HepG2 (cell line): ENCODE data around the gene MAML1. TPM values are rescaled to one million over a fixed set of nuclear protein-coding genes. Genes with fewer than 3 reads are reported as not detected.

Source experiments
- CHD4 ChIP-seq: fragments of 200-600 bp; sonication (generic); IDR thresholded peaks from 2 replicates; pipeline ENCODE4 v1.7.0; 2017; ENCODE audit warnings: mild to moderate bottlenecking, low read length, borderline replicate concordance
- FOXA3 ChIP-seq: IDR thresholded peaks from 2 replicates; pipeline ENCODE4 v1.6.1; 2016; ENCODE audit warnings: missing genetic modification reagents, missing compliant biosample characterization
- NONO ChIP-seq, 2 experiments: fragments of 450-650 bp in 1 of 2; sonication (generic) in 1 of 2; formaldehyde crosslinking in 1 of 2; IDR thresholded peaks in 1 of 2; conservative IDR thresholded peaks in 1 of 2; 2 replicates each; pipeline versions ENCODE4 v1.6.1 to v1.8.0; 2017 to 2022; ENCODE audit warnings: mild to moderate bottlenecking in 1 of 2, missing genetic modification reagents in 1 of 2, moderate library complexity in 1 of 2
- RXRB ChIP-seq: IDR thresholded peaks from 2 replicates; pipeline ENCODE4 v1.6.1; 2016; ENCODE audit warnings: borderline replicate concordance, missing genetic modification reagents, missing compliant biosample characterization
- SP2 ChIP-seq: sonication (generic); formaldehyde crosslinking; IDR thresholded peaks from 2 replicates; pipeline ENCODE4 v1.5.1; 2020; ENCODE audit warnings: mild to moderate bottlenecking, missing genetic modification reagents
- STAG1 ChIP-seq: sonication (generic); formaldehyde crosslinking; IDR thresholded peaks from 2 replicates; pipeline ENCODE4 v1.4.0; 2020; ENCODE audit warnings: missing genetic modification reagents
- U2AF1 ChIP-seq: fragments of 200-400 bp; formaldehyde crosslinking; optimal IDR thresholded peaks from 2 replicates; pipeline ENCODE3; 2017; ENCODE audit warnings: mild to moderate bottlenecking, low read depth, low read length
- ZBTB20 ChIP-seq: sonication (generic); formaldehyde crosslinking; IDR thresholded peaks from 2 replicates; pipeline ENCODE4 v1.8.1; 2023; ENCODE audit warnings: missing genetic modification reagents, low read depth, mild to moderate bottlenecking, borderline replicate concordance
- ZBTB40 ChIP-seq, 2 experiments: fragments of 450-650 bp in 1 of 2; sonication (generic) in 1 of 2; formaldehyde crosslinking in 1 of 2; IDR thresholded peaks; 2 replicates each; pipeline versions ENCODE4 v1.6.1 to v1.8.0; 2016 to 2022; ENCODE audit warnings: antibody characterized with exemption in 1 of 2, mild to moderate bottlenecking in 1 of 2, missing genetic modification reagents in 1 of 2
- ZBTB8A ChIP-seq: sonication (generic); formaldehyde crosslinking; IDR thresholded peaks from 2 replicates; pipeline ENCODE4 v1.4.0; 2020; ENCODE audit warnings: mild to moderate bottlenecking, low read depth, missing genetic modification reagents, borderline replicate concordance
- ZNF446 ChIP-seq: sonication (generic); formaldehyde crosslinking; IDR thresholded peaks from 2 replicates; pipeline ENCODE4 v1.5.0; 2020; ENCODE audit warnings: mild to moderate bottlenecking, missing genetic modification reagents
- ZNF569 ChIP-seq: sonication (generic); formaldehyde crosslinking; IDR thresholded peaks from 2 replicates; pipeline ENCODE4 v1.5.0; 2020; ENCODE audit warnings: mild to moderate bottlenecking, missing genetic modification reagents, moderate library complexity, borderline replicate concordance
- ZNF75D ChIP-seq: sonication (generic); formaldehyde crosslinking; IDR thresholded peaks from 2 replicates; pipeline ENCODE4 v1.8.1; 2023; ENCODE audit warnings: missing genetic modification reagents, mild to moderate bottlenecking, borderline replicate concordance
- polyA plus RNA-seq, 8 experiments: library from polyadenylated mRNA; depleted of rRNA in 3 of 8; stranded (reverse) in 7 of 8; unstranded in 1 of 8; fragments of >200 nt; fragmentation: Illumina TruSeq in 4 of 8; extraction: Trizol in 4 of 8; gene quantifications; 2 replicates each; pipeline versions ENCODE4 v1.2.1 to v1.2.3, GENCODE V29; 2011 to 2016; ENCODE audit warnings: low read depth in 4 of 8, missing spikeins in 1 of 8, mixed read lengths in 1 of 8; ENCODE audit not compliant: insufficient read depth in 1 of 8
- total RNA-seq, 5 experiments: library from RNA; depleted of rRNA; stranded (reverse); fragments of >200 nt; fragmentation: Illumina TruSeq; extraction: Trizol; gene quantifications; 2 replicates each; pipeline ENCODE4 v1.2.3, GENCODE V29; 2016; ENCODE audit warnings: low read depth in 1 of 5
- TF ChIP-seq, protein P1 (sequence below): sonication (generic); formaldehyde crosslinking; IDR thresholded peaks from 2 replicates; pipeline ENCODE4 v1.9.0; 2022; ENCODE audit warnings: missing genetic modification reagents, mild to moderate bottlenecking, borderline replicate concordance
- TF ChIP-seq, protein P2 (sequence below): sonication (generic); formaldehyde crosslinking; IDR thresholded peaks from 2 replicates; pipeline ENCODE4 v1.4.0; 2020; ENCODE audit warnings: missing genetic modification reagents, borderline replicate concordance
- TF ChIP-seq, protein P3 (sequence below): sonication (generic); formaldehyde crosslinking; IDR thresholded peaks from 2 replicates; pipeline ENCODE4 v1.5.0; 2020; ENCODE audit warnings: missing genetic modification reagents

MAML1 gene
- total and polyA plus RNA-seq, 2 of the 13 experiments (the other 11 are each of a cell fraction or from before 2014, with no cell fraction given): 10.0 to 10.8 TPM

DNA sequence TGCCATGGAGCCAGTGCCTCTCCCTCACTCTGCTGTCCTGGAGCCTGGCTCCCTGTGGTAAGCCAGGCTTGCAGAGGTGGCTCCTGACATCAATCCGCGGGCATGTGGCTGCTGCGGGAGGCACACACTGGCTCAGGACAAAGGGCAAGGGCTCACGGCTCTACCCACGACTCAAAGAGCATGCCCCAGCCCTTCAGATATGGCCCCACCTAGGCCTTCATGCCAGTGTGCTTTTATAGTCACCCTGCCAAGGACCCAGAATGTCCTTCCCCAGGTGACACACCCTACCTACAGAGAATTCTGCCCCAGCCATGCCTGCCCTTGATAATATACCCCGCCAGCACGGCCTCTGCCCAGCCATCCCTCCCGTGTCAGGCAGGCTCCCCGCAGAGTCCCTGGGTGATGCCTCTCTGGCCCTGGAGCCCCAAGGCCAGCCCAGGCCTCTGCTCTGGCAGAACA is 72.5 kb downstream of the MAML1 start (continued):
- TF ChIP-seq ZBTB40 (IDR thresholded peaks at IDR 0.05) (no peak), ZBTB40 (CRISPR knock-in tag; IDR thresholded peaks at IDR 0.05) (no peak), ZBTB20 (peak; percentile 17; the same call in 1 of the 2 replicates), ZBTB8A (CRISPR knock-in tag) (no peak), FOXA3 (CRISPR knock-in tag) (no peak), CHD4 (no peak), ZNF446 (CRISPR knock-in tag) (no peak), STAG1 (no peak), SP2 (CRISPR knock-in tag) (no peak), ZNF75D (CRISPR knock-in tag) (no peak), ZNF569 (CRISPR knock-in tag) (no peak), NONO (IDR thresholded peaks at IDR 0.05) (no peak), NONO (CRISPR knock-in tag; conservative IDR thresholded peaks at IDR 0.05) (0 out of 2 replicates have a peak, but pooled peaks have one; percentile 2), U2AF1 (no peak), RXRB (CRISPR knock-in tag) (no peak)
- TF ChIP-seq, protein P1, sequence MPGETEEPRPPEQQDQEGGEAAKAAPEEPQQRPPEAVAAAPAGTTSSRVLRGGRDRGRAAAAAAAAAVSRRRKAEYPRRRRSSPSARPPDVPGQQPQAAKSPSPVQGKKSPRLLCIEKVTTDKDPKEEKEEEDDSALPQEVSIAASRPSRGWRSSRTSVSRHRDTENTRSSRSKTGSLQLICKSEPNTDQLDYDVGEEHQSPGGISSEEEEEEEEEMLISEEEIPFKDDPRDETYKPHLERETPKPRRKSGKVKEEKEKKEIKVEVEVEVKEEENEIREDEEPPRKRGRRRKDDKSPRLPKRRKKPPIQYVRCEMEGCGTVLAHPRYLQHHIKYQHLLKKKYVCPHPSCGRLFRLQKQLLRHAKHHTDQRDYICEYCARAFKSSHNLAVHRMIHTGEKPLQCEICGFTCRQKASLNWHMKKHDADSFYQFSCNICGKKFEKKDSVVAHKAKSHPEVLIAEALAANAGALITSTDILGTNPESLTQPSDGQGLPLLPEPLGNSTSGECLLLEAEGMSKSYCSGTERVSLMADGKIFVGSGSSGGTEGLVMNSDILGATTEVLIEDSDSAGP: 0 out of 2 replicates have a peak, but pooled peaks have one; percentile 33
- TF ChIP-seq, protein P2, sequence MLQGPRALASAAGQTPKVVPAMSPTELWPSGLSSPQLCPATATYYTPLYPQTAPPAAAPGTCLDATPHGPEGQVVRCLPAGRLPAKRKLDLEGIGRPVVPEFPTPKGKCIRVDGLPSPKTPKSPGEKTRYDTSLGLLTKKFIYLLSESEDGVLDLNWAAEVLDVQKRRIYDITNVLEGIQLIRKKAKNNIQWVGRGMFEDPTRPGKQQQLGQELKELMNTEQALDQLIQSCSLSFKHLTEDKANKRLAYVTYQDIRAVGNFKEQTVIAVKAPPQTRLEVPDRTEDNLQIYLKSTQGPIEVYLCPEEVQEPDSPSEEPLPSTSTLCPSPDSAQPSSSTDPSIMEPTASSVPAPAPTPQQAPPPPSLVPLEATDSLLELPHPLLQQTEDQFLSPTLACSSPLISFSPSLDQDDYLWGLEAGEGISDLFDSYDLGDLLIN (CRISPR knock-in tag): no peak
- TF ChIP-seq, protein P3, sequence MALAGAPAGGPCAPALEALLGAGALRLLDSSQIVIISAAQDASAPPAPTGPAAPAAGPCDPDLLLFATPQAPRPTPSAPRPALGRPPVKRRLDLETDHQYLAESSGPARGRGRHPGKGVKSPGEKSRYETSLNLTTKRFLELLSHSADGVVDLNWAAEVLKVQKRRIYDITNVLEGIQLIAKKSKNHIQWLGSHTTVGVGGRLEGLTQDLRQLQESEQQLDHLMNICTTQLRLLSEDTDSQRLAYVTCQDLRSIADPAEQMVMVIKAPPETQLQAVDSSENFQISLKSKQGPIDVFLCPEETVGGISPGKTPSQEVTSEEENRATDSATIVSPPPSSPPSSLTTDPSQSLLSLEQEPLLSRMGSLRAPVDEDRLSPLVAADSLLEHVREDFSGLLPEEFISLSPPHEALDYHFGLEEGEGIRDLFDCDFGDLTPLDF: no peak
